OCI-M2 (cell line): ENCODE results near the gene ZNF408.
"Not testable (repeated sequence)": the region's sequence is repeated elsewhere in the genome, so short reads cannot be mapped to it uniquely, and the experiment has no call there.

Source experiments
- DNase-seq: peaks from one replicate; lab custom pipeline; 2025; ENCODE audit not compliant: unreplicated experiment; lab: John Stamatoyannopoulos, UW

ZNF408 gene

GRCh38 chr11:46700241-46701077 lies at the start of gene ZNF408, which contains the start of gene ARHGAP1:
Gene ZNF408 (plus strand): TSS chr11:46701031. CDS start chr11:46701048, 17 bp downstream.
Gene ARHGAP1 (minus strand): TSS chr11:46700619. CDS start chr11:46696107, 4,512 bp downstream.
- peak; percentile 79 for DNase-seq

- DNase-seq: no peak
Measured at GRCh38 chr11:46655631-46656030, 45.2 kb upstream of the ZNF408 start.

- DNase-seq: no peak
Measured at GRCh38 chr11:46657186-46657585, 43.6 kb upstream of the ZNF408 start.

GRCh38 chr11:46658259-46658658 lies 42.6 kb upstream of the ZNF408 start:
- no peak for DNase-seq

GRCh38 chr11:46659908-46660307 lies 40.9 kb upstream of the ZNF408 start:
- DNase-seq: no peak

DNA sequence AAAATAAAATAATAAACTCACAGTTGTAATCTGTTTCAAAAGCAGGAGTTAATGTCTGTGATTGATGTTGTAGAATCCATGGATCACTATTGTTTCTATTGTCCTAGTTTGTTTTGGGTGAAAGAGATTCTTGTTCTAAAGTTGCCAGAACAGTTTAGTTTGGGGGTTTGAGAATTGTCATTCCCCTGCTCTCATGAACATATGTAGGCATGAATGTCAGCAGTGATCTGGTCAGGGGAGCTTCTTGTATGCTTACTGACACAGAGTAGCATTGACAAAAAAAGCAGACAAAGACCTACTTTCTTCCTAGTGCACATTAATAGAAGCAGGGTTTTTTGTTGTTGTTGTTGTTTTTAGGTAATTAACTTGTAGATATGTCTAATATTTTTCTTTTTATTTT lies 39.0 kb upstream of the ZNF408 start:
- no peak for DNase-seq

- DNase-seq: no peak
Measured at GRCh38 chr11:46662366-46662765, 38.5 kb upstream of the ZNF408 start.

- no peak for DNase-seq
Measured at GRCh38 chr11:46663277-46663940, 37.4 kb upstream of the ZNF408 start.

DNA sequence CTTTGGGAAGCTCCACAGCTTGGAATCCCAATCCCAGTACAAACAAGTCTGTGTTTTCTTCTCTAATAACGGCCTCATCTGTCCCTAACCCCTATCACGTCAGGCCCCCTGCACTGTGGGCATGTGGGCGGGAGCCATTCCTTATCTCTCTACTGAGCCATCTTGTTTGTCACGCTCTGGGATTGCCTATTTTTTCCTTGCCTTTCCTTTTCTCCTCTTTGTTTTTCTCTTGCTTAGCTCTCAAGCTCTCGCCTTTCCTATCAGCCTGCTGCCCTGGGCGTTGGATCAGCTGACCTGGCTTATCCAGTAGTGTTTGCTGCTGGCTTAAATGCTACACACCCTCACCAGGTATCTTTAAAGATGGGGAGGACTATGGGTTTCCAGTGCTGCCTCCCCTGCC lies 36.2 kb upstream of the ZNF408 start:
- peak; percentile 50 for DNase-seq

GRCh38 chr11:46665356-46665755 lies 35.5 kb upstream of the ZNF408 start:
- DNase-seq: no peak

GRCh38 chr11:46666516-46666915 lies 34.3 kb upstream of the ZNF408 start:
- no peak for DNase-seq

GRCh38 chr11:46667043-46667481 lies 33.8 kb upstream of the ZNF408 start:
- DNase-seq: no peak

DNA sequence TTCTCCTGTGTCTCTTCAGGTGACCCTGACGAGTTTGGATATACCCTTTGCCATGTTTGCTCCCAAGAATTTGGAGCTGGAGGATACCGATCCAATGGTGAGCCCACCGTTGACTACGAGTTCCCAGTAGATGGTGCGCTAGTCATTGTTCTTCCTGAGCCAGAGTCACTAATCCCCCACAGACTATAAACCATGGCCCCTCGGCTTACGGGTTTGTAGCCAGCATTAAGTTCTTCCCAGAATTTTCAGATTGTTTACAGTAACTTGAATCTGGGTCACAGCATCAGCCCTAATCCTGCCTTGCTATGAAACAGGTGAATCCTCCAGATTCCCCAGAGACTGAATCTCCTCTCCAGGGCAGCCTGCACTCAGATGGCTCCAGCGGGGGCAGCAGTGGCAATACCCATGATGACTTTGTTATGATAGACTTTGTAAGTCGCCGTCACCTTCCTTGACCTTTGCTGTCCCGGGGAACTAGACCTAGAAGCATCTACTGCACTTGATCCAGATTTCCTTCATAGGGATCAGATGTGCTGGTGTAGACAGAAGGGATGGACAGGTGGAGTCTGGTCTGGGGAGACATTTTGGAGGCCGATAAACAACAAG lies 32.2 kb upstream of the ZNF408 start:
- DNase-seq: no peak

DNA sequence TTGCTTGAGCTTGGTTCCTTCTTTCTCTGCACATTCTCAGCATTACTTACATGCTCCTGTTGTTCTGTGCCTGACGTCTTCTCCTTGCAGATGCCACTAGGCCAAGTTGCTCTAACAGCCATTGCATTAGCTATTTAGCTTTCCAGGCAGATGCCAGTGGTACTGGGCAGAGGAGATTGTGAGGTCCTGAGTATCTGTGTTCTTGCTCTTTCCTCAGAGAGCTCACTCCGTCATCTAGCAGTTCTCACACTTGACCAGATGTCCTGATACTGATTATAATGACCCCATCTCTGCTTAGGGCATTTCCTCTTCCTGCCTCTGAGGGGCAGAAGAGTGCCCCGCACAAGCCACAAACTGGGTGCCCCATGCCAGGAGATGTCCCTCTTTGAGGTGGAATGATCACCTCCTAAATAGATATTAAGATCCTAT lies 31.1 kb upstream of the ZNF408 start:
- no peak for DNase-seq

DNA sequence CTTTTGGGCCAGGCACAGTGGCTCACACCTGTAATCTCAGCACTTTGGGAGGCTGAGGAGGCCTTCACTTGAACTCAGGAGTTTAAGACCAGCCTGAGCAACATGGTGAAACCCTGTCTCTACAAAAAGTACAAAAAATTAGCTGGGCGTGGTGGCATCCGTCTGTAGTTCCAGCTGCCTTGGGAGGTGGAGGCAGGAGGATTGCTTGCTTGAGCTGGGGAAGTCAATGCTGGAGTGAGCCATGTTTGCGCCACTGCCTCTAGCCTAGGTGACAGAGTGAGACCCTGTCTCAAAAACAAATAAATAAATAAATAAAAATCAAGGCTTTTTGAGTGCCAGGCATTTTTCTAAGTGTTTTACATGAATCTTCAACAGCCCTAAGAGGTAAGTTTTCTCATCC lies 30.3 kb upstream of the ZNF408 start:
- not testable (repeated sequence) for DNase-seq

DNA sequence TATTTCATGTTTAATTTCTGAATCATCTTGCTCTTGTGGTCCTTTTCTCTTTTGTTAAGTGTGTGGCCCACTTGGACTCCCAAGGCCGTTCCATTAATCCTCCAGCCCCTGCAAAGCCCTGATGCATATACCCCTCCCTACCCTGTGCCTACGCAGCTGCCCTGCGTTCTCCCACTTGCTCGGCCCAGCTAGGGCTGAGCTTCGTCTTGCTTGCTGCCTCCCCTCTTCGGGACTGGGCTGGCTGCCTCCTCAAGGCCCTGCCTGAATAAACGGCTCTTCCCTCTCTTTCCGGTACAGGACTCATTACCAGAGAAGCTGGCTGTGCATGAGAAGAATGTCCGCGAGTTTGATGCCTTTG lies 28.9 kb upstream of the ZNF408 start:
- DNase-seq: no peak

DNA sequence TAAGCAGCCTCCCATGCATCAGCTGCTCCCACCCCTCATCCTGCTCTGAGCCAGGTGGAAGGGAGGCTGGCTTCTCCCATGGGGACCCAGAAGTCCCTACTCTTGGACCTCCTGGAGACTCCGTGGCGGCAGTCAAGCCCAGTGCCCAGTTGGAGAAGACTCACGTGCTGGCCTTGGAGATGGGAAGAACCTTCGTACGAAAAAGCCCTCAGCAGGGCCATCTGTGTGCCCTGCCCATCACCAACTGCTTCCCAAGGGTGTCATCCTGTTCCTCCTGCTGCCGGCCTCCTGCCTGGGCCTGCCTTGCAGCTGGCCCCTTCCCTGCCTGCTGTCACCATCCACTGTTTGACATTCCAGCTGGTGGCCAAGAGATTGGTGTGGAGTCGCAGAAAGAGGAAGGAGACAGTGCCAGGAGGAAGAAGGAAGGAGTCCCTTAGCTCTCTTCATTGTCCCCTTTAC lies 28.4 kb upstream of the ZNF408 start:
- DNase-seq: no peak

GRCh38 chr11:46673713-46674462 lies 26.9 kb upstream of the ZNF408 start:
- no peak for DNase-seq

- no peak for DNase-seq
Measured at GRCh38 chr11:46674463-46675287, 26.2 kb upstream of the ZNF408 start.

GRCh38 chr11:46675288-46675851 lies 25.5 kb upstream of the ZNF408 start:
- no peak for DNase-seq
